DMS 273 (cell line): ENCODE results near the gene XRCC6.
A peak's percentile ranks its signal among the peaks of the same experiment; 100 is the strongest.
"Not testable (repeated sequence)": the region's sequence is repeated elsewhere in the genome, so short reads cannot be mapped to it uniquely, and the experiment has no call there.

Source experiments
- DNase-seq: peaks from one replicate; lab custom pipeline; 2025; ENCODE audit not compliant: unreplicated experiment; lab: John Stamatoyannopoulos, UW

XRCC6 gene

GRCh38 chr22:41683052-41683451 is 62.0 kb downstream of the XRCC6 start:
- no peak for DNase-seq

GRCh38 chr22:41683616-41684015 is 62.5 kb downstream of the XRCC6 start:
- DNase-seq = peak; percentile 10

- no peak for DNase-seq
These were observed 63.1 kb downstream of the XRCC6 start for GRCh38 chr22:41684194-41684593.

- DNase-seq = not testable (repeated sequence)
These were observed 65.8 kb downstream of the XRCC6 start for GRCh38 chr22:41686890-41687289.

- DNase-seq = peak; percentile 60
These were observed 66.8 kb downstream of the XRCC6 start for GRCh38 chr22:41687901-41688364.

- peak; percentile 96 for DNase-seq
These were observed 67.5 kb downstream of the XRCC6 start, which contains the start of gene SNU13 for GRCh38 chr22:41688365-41689211. SNU13 (minus strand) TSS chr22:41688867; CDS start chr22:41688796, 71 bp downstream.

- peak; percentile 33 for DNase-seq
These were observed 69.4 kb downstream of the XRCC6 start for GRCh38 chr22:41690476-41690875.

- DNase-seq = no peak
These were observed 74.1 kb downstream of the XRCC6 start for GRCh38 chr22:41695211-41695610.

GRCh38 chr22:41696703-41697102 is 75.6 kb downstream of the XRCC6 start:
- no peak for DNase-seq

- DNase-seq = peak; percentile 89
These were observed 76.2 kb downstream of the XRCC6 start for GRCh38 chr22:41697126-41697775.

- no peak for DNase-seq
These were observed 78.4 kb downstream of the XRCC6 start, which contains the start of gene MEI1 for GRCh38 chr22:41699264-41700107. MEI1 (plus strand) TSS chr22:41699503; CDS start chr22:41699539, 36 bp downstream.

- DNase-seq = no peak
These were observed 78.9 kb downstream of the XRCC6 start for GRCh38 chr22:41700108-41700364.

- no peak for DNase-seq
These were observed 81.7 kb downstream of the XRCC6 start for GRCh38 chr22:41702763-41703162.

- no peak for DNase-seq
These were observed 88.2 kb downstream of the XRCC6 start for GRCh38 chr22:41709341-41709740.

GRCh38 chr22:41713004-41713403 is 91.9 kb downstream of the XRCC6 start:
- DNase-seq = no peak
